SK-N-MC (cell line): ENCODE data around the gene HBE1.

Experiments used
- DNase-seq: peaks from one replicate; pipeline ENCODE4 v3.0.0-alpha.2; 2011; ENCODE audit warnings: low read depth, low spot score
- H3K27ac ChIP-seq: fragments of 200-600 bp; sonication (generic); 2 replicates; pipeline ENCODE4 v1.5.1; 2016; ENCODE audit warnings: mixed run types
- H3K36me3 ChIP-seq: fragments of 200-600 bp; sonication (generic); 2 replicates; pipeline ENCODE4 v1.6.1; 2017; ENCODE audit warnings: antibody characterized with exemption, low read length, mixed read lengths; ENCODE audit not compliant: insufficient read depth
- H3K4me3 ChIP-seq: fragments of 200-600 bp; sonication (generic); 2 replicates; pipeline ENCODE4 v1.5.1; 2016
- H3K9ac ChIP-seq: fragments of 200-600 bp; sonication (generic); 2 replicates; pipeline ENCODE4 v1.8.0; 2017; ENCODE audit warnings: mixed run types, mixed read lengths; ENCODE audit not compliant: insufficient read length
- H3K9me3 ChIP-seq: fragments of 200-600 bp; sonication (generic); 2 replicates; pipeline ENCODE4 v1.6.1; 2017; ENCODE audit warnings: low read depth, mild to moderate bottlenecking, antibody characterized with exemption, low read length, moderate library complexity, mixed read lengths
- EZH2 ChIP-seq: fragments of 200-600 bp; sonication (generic); IDR thresholded peaks from one replicate; pipeline ENCODE4 v1.6.1; 2017; ENCODE audit warnings: antibody characterized with exemption
- FOXP2 ChIP-seq: optimal IDR thresholded peaks from 2 replicates; pipeline ENCODE3; 2011; ENCODE audit warnings: mild to moderate bottlenecking, moderate library complexity; ENCODE audit not compliant: insufficient read depth; ENCODE audit errors: extremely low read length, control extremely low read depth
- POLR2AphosphoS5 ChIP-seq: IDR thresholded peaks from 2 replicates; pipeline ENCODE4 v1.6.1; 2012; ENCODE audit warnings: mild to moderate bottlenecking, low read depth, low read length, borderline replicate concordance

HBE1 gene

GRCh38 chr11:5233307-5233706, 36.4 kb downstream of the HBE1 start:
- Histone ChIP-seq H3K4me3 (no peak overlapping the region), H3K27ac (no peak overlapping the region), H3K9ac (no peak overlapping the region), H3K9me3 (no peaks in the 10 kb centered on the region), H3K36me3 (no peaks in the 10 kb centered on the region)
- no peak for DNase-seq
- no peak for TF ChIP-seq POLR2AphosphoS5
- TF ChIP-seq EZH2: no peak
- no peak for TF ChIP-seq FOXP2

GRCh38 chr11:5232821-5233220, 36.9 kb downstream of the HBE1 start:
- no peak overlapping the region for H3K9ac ChIP-seq

GRCh38 chr11:5232176-5232575, 37.6 kb downstream of the HBE1 start:
- no peaks in the 10 kb centered on the region for H3K9me3 ChIP-seq
- no peak overlapping the region for H3K4me3 ChIP-seq
- TF ChIP-seq FOXP2: no peak
- no peak for TF ChIP-seq EZH2
- DNase-seq: no peak
- H3K36me3 ChIP-seq: no peaks in the 10 kb centered on the region
- no peak overlapping the region for H3K27ac ChIP-seq
- no peak overlapping the region for H3K9ac ChIP-seq

More at GRCh38 chr11:5232821-5233220, 36.9 kb downstream of the HBE1 start:
- Histone ChIP-seq H3K9me3 (no peaks in the 10 kb centered on the region), H3K27ac (no peak overlapping the region), H3K36me3 (no peaks in the 10 kb centered on the region), H3K4me3 (no peak overlapping the region)
- no peak for DNase-seq
- no peak for TF ChIP-seq FOXP2
- TF ChIP-seq EZH2: no peak
- TF ChIP-seq POLR2AphosphoS5: no peak

- H3K9me3 ChIP-seq: no peaks in the 10 kb centered on the region
- no peak for TF ChIP-seq EZH2
- TF ChIP-seq POLR2AphosphoS5: no peak
- TF ChIP-seq FOXP2: no peak
- H3K9ac ChIP-seq: no peak overlapping the region
- H3K4me3 ChIP-seq: no peak overlapping the region
- no peak for DNase-seq
- H3K36me3 ChIP-seq: no peaks in the 10 kb centered on the region
- H3K27ac ChIP-seq: no peak overlapping the region
Observed at GRCh38 chr11:5231111-5231510, 38.6 kb downstream of the HBE1 start.

GRCh38 chr11:5230266-5230665, 39.5 kb downstream of the HBE1 start:
- Histone ChIP-seq H3K27ac (no peak overlapping the region), H3K9me3 (no peaks in the 10 kb centered on the region), H3K36me3 (no peaks in the 10 kb centered on the region), H3K4me3 (no peak overlapping the region), H3K9ac (no peak overlapping the region)
- TF ChIP-seq EZH2: no peak
- TF ChIP-seq FOXP2: no peak
- no peak for TF ChIP-seq POLR2AphosphoS5
- no peak for DNase-seq

DNA sequence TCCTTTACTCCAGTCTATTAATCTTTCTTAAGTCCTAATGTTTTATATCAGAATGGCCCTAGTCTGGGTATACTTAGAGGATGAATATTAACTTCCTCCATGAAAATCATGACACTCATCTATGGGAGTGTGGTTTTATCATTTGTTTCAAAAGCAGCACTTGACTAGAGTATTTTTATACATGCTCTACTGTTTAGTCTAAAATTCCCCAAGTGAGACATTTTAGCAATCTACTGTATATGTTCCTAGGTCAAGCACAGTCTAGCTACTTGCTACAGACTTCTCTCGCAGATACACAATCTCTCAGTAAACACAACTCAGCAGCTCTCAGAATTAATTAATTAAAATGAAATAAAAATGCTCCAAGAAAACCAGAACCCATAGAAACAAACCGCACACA, 39.9 kb downstream of the HBE1 start:
- TF ChIP-seq FOXP2 (no peak), EZH2 (no peak), POLR2AphosphoS5 (no peak)
- no peaks in the 10 kb centered on the region for H3K9me3 ChIP-seq
- no peak overlapping the region for H3K9ac ChIP-seq
- no peak overlapping the region for H3K27ac ChIP-seq
- DNase-seq: no peak
- no peaks in the 10 kb centered on the region for H3K36me3 ChIP-seq
- H3K4me3 ChIP-seq: no peak overlapping the region

DNA sequence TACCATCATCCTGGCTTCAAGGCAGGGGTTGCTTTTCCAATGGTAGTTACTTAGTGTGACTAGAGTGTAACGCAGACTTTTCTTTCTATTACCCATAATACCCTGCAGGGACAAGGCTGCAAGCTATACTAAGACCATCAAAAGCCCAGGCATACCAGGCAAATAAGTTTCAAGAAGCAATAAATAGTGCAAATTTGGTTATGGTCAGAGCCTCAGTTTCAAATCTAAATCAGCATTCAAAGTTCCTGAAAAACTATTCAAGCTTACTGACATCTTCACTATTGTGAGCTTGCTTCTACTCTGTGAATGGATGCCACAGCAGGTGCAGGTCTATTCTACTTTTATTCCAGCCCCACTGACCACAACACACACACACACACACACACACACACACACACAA, 40.4 kb downstream of the HBE1 start:
- H3K36me3 ChIP-seq: no peaks in the 10 kb centered on the region
- no peaks in the 10 kb centered on the region for H3K9me3 ChIP-seq
- no peak overlapping the region for H3K27ac ChIP-seq
- H3K9ac ChIP-seq: no peak overlapping the region
- no peak for DNase-seq
- H3K4me3 ChIP-seq: no peak overlapping the region
- no peak for TF ChIP-seq EZH2
- TF ChIP-seq FOXP2: no peak
- no peak for TF ChIP-seq POLR2AphosphoS5

DNA sequence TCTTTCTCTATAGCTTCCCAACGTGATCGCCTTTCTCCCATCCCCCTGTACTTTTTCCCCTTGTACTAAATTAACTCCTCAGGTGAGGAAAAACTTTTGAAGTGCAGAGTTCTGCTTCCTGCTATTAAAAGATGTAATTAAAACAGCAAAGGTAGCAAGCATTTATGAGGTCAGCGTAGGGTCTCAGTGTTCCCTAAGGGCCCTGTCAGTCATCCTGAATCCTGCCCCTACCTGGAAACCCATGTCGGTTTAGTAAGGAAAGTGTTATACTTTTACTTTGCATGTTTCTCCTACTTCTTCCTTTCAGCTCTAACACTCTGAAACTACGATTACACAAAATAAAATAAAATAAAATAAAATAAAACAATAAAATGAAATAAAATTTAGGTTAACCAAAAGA, 41.6 kb downstream of the HBE1 start:
- H3K36me3 ChIP-seq: no peaks in the 10 kb centered on the region
- no peak overlapping the region for H3K4me3 ChIP-seq
- H3K27ac ChIP-seq: no peak overlapping the region
- no peak for TF ChIP-seq POLR2AphosphoS5
- TF ChIP-seq EZH2: no peak
- TF ChIP-seq FOXP2: no peak
- H3K9ac ChIP-seq: no peak overlapping the region
- no peaks in the 10 kb centered on the region for H3K9me3 ChIP-seq
- DNase-seq: no peak

- no peak for DNase-seq
- Histone ChIP-seq H3K9ac (no peak overlapping the region), H3K27ac (no peak overlapping the region), H3K4me3 (no peak overlapping the region), H3K9me3 (no peaks in the 10 kb centered on the region), H3K36me3 (no peaks in the 10 kb centered on the region)
- TF ChIP-seq POLR2AphosphoS5 (no peak), EZH2 (no peak), FOXP2 (no peak)
Observed at GRCh38 chr11:5227681-5228080, 42.1 kb downstream of the HBE1 start.
